Ovary (tissue), 9 donors: ENCODE measurements around the gene PLEKHJ1. TPM values are rescaled to one million over a fixed set of nuclear protein-coding genes. Genes with fewer than 3 reads are reported as not detected.

Experiments used
- DNase-seq, 5 donors: peaks; one replicate each; pipeline ENCODE4 v3.0.0-alpha.2; 2019 to 2020
- H3K27ac ChIP-seq, 2 donors: fragments of 200-600 bp; one replicate each; pipeline versions ENCODE4 v1.5.1 to v1.8.0; 2019 to 2022
- H3K27me3 ChIP-seq: fragments of 200-600 bp; one replicate; pipeline ENCODE4 v1.8.0; 2022
- H3K36me3 ChIP-seq: fragments of 200-600 bp; sonication (generic); one replicate; pipeline ENCODE4 v1.5.1; 2019
- H3K4me1 ChIP-seq: one replicate; pipeline ENCODE4 v1.8.1; 2013; ENCODE audit warnings: mild to moderate bottlenecking, moderate library complexity; ENCODE audit not compliant: insufficient read depth
- H3K4me3 ChIP-seq: fragments of 200-600 bp; sonication (generic); one replicate; pipeline ENCODE4 v1.5.1; 2017
- H3K9me3 ChIP-seq, 2 donors: fragments of 200-600 bp in 1 of 2; sonication (generic) in 1 of 2; one replicate each; pipeline versions ENCODE4 v1.5.1 to v1.8.1; 2013 to 2019; ENCODE audit warnings: mild to moderate bottlenecking in 1 of 2, moderate library complexity in 1 of 2
- CTCF ChIP-seq, 3 donors: fragments of 450-650 bp in 2 of 3; fragments of 200-600 bp in 1 of 3; IDR thresholded peaks; one replicate each; pipeline versions ENCODE4 v1.5.1 to v1.8.0; 2016 to 2022; ENCODE audit warnings: antibody characterized with exemption in 3 of 3, mild to moderate bottlenecking in 1 of 3
- EP300 ChIP-seq: sonication (generic); formaldehyde crosslinking; IDR thresholded peaks from one replicate; pipeline ENCODE4 v1.6.1; 2017; ENCODE audit warnings: antibody characterized with exemption
- POLR2A ChIP-seq: fragments of 450-650 bp; IDR thresholded peaks from one replicate; pipeline ENCODE4 v1.6.1; 2017; ENCODE audit warnings: antibody characterized with exemption, mild to moderate bottlenecking, moderate library complexity
- WGBS, 3 donors: extraction: QIAGEN DNeasy Blood & Tissue Kit in 1 of 3; methylation state at CpG; one replicate each; pipeline versions ENCODE4 v1.1.5 to v1.1.7; 2013 to 2017; 5-methylcytosine and 5-hydroxymethylcytosine counted together
- intact Hi-C, 4 donors: fragments of 100-400 bp; cut with DNase I; formaldehyde crosslinking; loops; one replicate each; pipeline versions ENCODE4 v1.11.0 to v1.15.1; 2022 to 2023
- polyA plus RNA-seq, 2 donors: library from polyadenylated mRNA; stranded (reverse); fragments of 200-250 nt in 1 of 2; fragments of 350-450 nt in 1 of 2; fragmentation: Illumina TruSeq in 1 of 2; extraction: RNeasy Lipid Tissue Mini Kit (QIAGEN cat#74804) in 1 of 2; gene quantifications; one replicate each; pipeline ENCODE4 v1.2.3, GENCODE V29; 2013 to 2014
- total RNA-seq, 7 donors: library from RNA; depleted of rRNA in 2 of 7; stranded (reverse); fragments of >200 nt in 2 of 7; fragmentation: NEBNext Ultra II Directional in 3 of 7; extraction: Animal tissue kit (Norgen Biotek cat#: 25700) in 3 of 7; gene quantifications; one replicate each; pipeline versions ENCODE4 v1.1.0 to v1.2.4, GENCODE V29; 2016 to 2023
- donor health status: DM: no; HTN: no; CAD: no; lungs with moderate emphysema.
- donor health status: DM: no; HTN: no; CAD: no.
- donor health status: Bipolar disorder and iron deficiency.
- donor health status: DM: yes; HTN: yes; CAD: no.
- donor health status: DM: no; HTN: no; CAD: no.
- donor health status: DM: yes; HTN: yes; CAD: no.

Gene PLEKHJ1
- total and polyA plus RNA-seq, 9 donors = 17.1 to 57.9 (median 46.8) TPM

GRCh38 chr19:2250766-2251105, 14.6 kb upstream of the PLEKHJ1 start:
- Histone ChIP-seq H3K27me3 (peaks cover 16% of the 10 kb centered on the region), H3K9me3 (no peaks in the 10 kb centered on the region), H3K27ac (no peak overlapping the region), H3K36me3 (no peaks in the 10 kb centered on the region), H3K4me1 (peaks cover 17% of the 10 kb centered on the region), H3K4me3 (no peak overlapping the region)
- WGBS, 3 donors = 2 to 4% (median 2%) methylated on average over 30 to 40 of the region's 40 CpGs
- intact Hi-C loops = no loop called here
- TF ChIP-seq CTCF (IDR thresholded peaks at IDR 0.05) (no peak), EP300 (no peak), POLR2A (no peak)
- no peak for DNase-seq

- TF ChIP-seq POLR2A (no peak), EP300 (no peak), CTCF (IDR thresholded peaks at IDR 0.05) (no peak)
- peak in 1 of 5 donors; percentile 23 for DNase-seq
- Histone ChIP-seq H3K9me3 (no peaks in the 10 kb centered on the region), H3K27ac (no peak overlapping the region), H3K4me3 (no peak overlapping the region), H3K4me1 (peaks cover 17% of the 10 kb centered on the region), H3K36me3 (no peaks in the 10 kb centered on the region), H3K27me3 (peaks cover 16% of the 10 kb centered on the region)
- intact Hi-C loops = loop anchor here in 1 of 4 donors (10.0 kb wide), 1 partner anchor 365 kb away; no protein-coding TSS in a partner anchor
- WGBS, 3 donors = 13 to 24% (median 19%) methylated on average over 33 to 43 of the region's 43 CpGs
These were observed 14.0 kb upstream of the PLEKHJ1 start for GRCh38 chr19:2249880-2250765.

GRCh38 chr19:2249010-2249866, 13.1 kb upstream of the PLEKHJ1 start, which contains the start of gene AMH:
TSS of gene AMH (plus strand) at chr19:2249323. CDS start at chr19:2249333, 10 bp downstream.
- Histone ChIP-seq H3K27ac (no peak within 1 kb of the TSS), H3K27me3 (peaks cover 16% of the 10 kb centered on the region), H3K4me3 (no peak within 1 kb of the TSS), H3K4me1 (peaks cover 17% of the 10 kb centered on the region), H3K36me3 (no peaks in the 10 kb centered on the region), H3K9me3 (no peaks in the 10 kb centered on the region)
- DNase-seq = peak in 1 of 5 donors; percentile 39
- intact Hi-C loops = loop anchor here in 1 of 4 donors (10.0 kb wide), 1 partner anchor 366 kb away; no protein-coding TSS in a partner anchor
- no peak for TF ChIP-seq POLR2A
- TF ChIP-seq CTCF (IDR thresholded peaks at IDR 0.05) = no peak
- no peak for TF ChIP-seq EP300
- 60 to 63% (median 63%) methylated on average over 8 to 27 of the region's 27 CpGs for WGBS, 3 donors
